Stomach smooth muscle (tissue), 2 donors: Measurements from ENCODE around the gene NUP93.

Experiments
- H3K27ac ChIP-seq: one replicate; pipeline ENCODE4 v1.7.0; 2013; ENCODE audit warnings: mild to moderate bottlenecking, low read length, inconsistent platforms
- H3K27me3 ChIP-seq, 2 donors: one replicate each; pipeline ENCODE4 v1.7.0; 2013; ENCODE audit warnings: low read length in 2 of 2; ENCODE audit not compliant: insufficient read depth in 2 of 2, control insufficient read depth in 1 of 2
- H3K36me3 ChIP-seq, 2 donors: one replicate each; pipeline ENCODE4 v1.7.0; 2013; ENCODE audit warnings: low read length in 2 of 2; ENCODE audit not compliant: control insufficient read depth in 2 of 2, insufficient read depth in 2 of 2
- H3K4me1 ChIP-seq: one replicate; pipeline ENCODE4 v1.7.0; 2013; ENCODE audit warnings: low read length; ENCODE audit not compliant: control insufficient read depth, insufficient read depth
- H3K4me3 ChIP-seq, 2 donors: one replicate each; pipeline ENCODE4 v1.7.0; 2013; ENCODE audit warnings: low read length in 2 of 2
- H3K9ac ChIP-seq, 2 donors: one replicate each; pipeline ENCODE4 v1.7.0; 2013; ENCODE audit warnings: low read length in 2 of 2, mild to moderate bottlenecking in 1 of 2
- H3K9me3 ChIP-seq, 2 donors: one replicate each; pipeline ENCODE4 v1.7.0; 2013; ENCODE audit warnings: low read length in 2 of 2; ENCODE audit not compliant: control insufficient read depth in 2 of 2
- donor health status: healthy.
- donor health status: Pancreatic carcinoma.

Gene NUP93

DNA sequence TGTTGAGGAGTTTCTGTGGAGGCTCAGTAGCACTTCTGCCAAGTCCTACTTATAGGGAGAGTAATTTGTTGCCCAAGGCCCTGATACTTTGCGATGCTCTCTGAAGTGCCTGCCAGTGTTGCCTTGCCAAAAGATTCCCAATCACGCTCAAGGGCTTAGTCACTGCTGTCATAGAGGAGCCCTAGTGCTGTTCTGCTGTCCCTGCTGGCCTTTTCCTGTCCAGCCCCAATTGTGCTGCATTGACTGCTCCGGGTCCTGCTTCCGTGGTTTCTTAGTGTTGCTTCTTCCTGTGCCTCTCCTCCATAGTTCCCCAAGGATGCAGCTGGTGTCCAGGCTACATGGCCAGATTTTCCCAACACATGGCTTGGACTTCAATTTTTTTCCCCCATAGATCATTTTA, 13.9 kb downstream of the NUP93 start:
- no peak overlapping the region for H3K4me3 ChIP-seq
- H3K27ac ChIP-seq: no peak overlapping the region
- no peaks in the 10 kb centered on the region for H3K9me3 ChIP-seq
- H3K4me1 ChIP-seq: peaks cover 3% of the 10 kb centered on the region
- peaks cover 2 to 3% of the 10 kb centered on the region in 2 donors for H3K36me3 ChIP-seq
- no peaks in the 10 kb centered on the region for H3K27me3 ChIP-seq
- no peak overlapping the region for H3K9ac ChIP-seq

DNA sequence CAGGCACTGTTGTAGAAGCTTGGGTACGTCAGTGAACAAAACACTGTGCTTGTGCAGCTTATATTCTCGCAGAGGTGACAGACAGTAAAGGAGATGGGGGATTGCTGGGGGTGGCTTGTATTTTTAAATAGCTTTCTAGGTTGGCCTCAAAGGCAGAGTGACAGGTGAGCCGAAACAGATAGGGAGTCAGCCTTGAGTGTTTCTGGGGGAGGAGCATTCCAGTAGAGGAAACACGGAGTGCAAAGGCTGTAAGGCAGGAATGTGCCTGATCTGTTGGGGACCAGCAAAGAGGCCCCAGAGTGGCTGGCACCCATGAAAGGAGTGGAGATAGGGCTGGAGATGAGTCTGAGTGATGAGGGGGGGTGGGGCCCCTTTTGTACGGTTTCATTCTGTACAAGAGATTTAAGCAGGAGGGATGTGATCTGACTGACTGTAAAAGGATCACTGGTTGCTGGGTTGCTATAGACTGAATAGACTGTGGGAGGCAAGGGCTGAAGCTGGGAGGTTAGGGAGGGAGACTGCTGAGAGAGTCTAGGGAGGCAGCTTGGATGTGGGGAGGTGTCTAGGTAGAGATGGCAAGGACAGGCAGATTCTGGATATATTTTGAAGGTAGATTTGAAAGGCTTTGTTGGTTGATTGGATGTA, 15.2 kb downstream of the NUP93 start:
- Histone ChIP-seq H3K4me3 (no peak overlapping the region), H3K36me3 (peaks cover 4 to 6% of the 10 kb centered on the region in 2 donors), H3K27ac (no peak overlapping the region), H3K9ac (no peak overlapping the region), H3K4me1 (peaks cover 3% of the 10 kb centered on the region), H3K27me3 (no peaks in the 10 kb centered on the region), H3K9me3 (no peaks in the 10 kb centered on the region)

GRCh38 chr16:56747486-56748045, 17.6 kb downstream of the NUP93 start:
- no peaks in the 10 kb centered on the region for H3K9me3 ChIP-seq
- no peak overlapping the region for H3K27ac ChIP-seq
- no peak overlapping the region for H3K9ac ChIP-seq
- peaks cover 4 to 6% of the 10 kb centered on the region in 2 donors for H3K36me3 ChIP-seq
- no peaks in the 10 kb centered on the region for H3K27me3 ChIP-seq
- no peaks in the 10 kb centered on the region for H3K4me1 ChIP-seq
- no peak overlapping the region for H3K4me3 ChIP-seq

DNA sequence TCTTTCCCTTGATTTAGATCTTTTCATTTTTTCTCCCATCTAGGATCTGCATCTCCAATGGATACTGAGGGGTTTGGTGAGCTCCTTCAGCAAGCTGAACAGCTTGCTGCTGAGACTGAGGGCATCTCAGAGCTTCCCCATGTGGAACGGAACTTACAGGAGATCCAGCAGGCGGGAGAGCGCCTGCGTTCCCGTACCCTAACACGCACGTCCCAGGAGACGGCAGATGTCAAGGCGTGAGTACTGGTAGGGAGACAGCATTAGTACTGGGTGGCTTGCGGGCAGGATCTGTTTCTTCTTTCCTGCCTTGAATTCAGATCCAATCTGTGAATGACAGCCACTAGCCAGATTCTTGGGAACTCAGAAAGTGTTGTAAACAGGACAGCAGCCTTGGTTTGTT, 18.3 kb downstream of the NUP93 start:
- Histone ChIP-seq H3K36me3 (peaks cover 4 to 6% of the 10 kb centered on the region in 2 donors), H3K27ac (no peak overlapping the region), H3K4me3 (no peak overlapping the region), H3K9me3 (no peaks in the 10 kb centered on the region), H3K27me3 (no peaks in the 10 kb centered on the region), H3K9ac (no peak overlapping the region), H3K4me1 (no peaks in the 10 kb centered on the region)

DNA sequence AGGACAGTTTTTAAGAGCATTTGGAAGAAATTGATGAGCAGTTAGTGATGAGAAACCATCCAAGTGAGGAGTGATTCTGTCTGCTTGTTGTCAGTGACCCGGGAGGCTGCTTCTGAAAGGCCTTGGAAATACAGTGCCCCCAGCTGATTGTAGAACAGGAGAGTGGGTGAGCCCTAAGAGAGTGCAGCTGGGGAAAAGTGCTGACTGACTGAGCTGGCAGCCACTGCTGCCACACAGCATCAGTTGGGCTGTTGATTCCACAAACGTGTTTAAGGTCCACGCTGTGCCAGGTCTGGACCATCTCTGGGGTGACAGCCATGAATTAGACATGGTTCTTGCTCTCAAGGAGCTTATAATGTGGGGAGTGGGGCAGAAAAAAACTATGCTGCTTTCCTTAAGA, 18.9 kb downstream of the NUP93 start:
- H3K36me3 ChIP-seq: peaks cover 4 to 6% of the 10 kb centered on the region in 2 donors
- no peak overlapping the region for H3K27ac ChIP-seq
- H3K4me3 ChIP-seq: no peak overlapping the region
- no peaks in the 10 kb centered on the region for H3K9me3 ChIP-seq
- H3K27me3 ChIP-seq: no peaks in the 10 kb centered on the region
- no peaks in the 10 kb centered on the region for H3K4me1 ChIP-seq
- H3K9ac ChIP-seq: no peak overlapping the region

DNA sequence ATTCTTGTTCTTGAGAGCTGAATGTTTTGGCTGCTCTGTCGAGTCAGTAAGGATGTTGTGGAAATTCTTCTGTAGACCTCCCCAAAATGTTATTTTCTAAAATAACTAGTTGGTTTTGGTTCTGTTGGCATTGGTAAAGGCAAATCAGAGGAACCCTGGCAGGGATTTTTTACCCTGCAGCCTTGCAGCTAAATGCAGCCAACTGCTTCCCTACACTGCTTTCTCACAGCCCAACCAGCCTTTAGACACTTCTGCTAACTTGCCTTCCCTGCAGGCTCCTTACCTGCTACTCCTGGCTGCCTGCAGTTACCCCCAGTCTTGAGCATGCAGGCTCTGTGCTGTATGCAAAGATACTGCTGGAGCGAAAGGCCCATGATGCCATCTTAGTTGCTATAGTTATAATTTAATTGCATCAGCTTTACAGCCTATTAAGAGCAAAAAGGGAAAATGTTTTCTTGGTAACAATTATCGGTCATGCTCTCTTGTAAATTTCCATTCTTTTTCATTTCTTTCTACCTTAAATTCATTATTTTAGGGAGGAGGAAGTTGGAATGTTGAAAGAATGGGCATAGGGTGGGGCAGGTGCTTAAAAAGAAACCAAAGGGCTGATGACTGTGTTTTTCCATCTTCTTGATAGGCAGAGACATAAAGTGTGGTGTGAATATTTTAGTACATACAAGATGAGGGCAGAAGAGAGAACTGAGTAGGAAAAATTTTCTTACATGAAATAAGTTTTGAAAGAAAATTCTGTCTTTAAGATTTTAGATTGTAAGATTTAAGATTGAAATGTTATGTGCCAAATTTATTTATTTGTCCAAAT, 20.0 kb downstream of the NUP93 start:
- H3K4me1 ChIP-seq: no peaks in the 10 kb centered on the region
- H3K36me3 ChIP-seq: peaks cover 4 to 6% of the 10 kb centered on the region in 2 donors
- H3K27ac ChIP-seq: no peak overlapping the region
- H3K4me3 ChIP-seq: no peak overlapping the region
- no peaks in the 10 kb centered on the region for H3K9me3 ChIP-seq
- no peak overlapping the region for H3K9ac ChIP-seq
- no peaks in the 10 kb centered on the region for H3K27me3 ChIP-seq

DNA sequence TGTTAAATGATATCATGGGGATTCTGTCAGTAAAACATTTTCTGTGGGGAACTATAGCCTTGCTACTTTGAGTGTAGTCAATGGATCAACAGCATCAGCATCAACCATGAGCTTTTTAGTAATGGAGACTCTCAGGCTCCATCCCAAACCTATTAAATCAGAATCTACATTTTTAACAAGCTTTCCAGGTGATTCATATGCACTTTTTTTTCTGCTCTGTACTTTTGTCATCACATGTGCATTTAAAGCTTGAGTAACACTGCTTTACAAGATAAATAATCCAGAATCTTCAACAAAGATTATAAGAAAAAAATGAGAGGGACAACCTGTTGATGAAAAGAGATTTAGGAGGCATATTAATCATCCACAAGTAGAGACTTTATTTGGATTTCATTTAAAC, 23.5 kb downstream of the NUP93 start:
- Histone ChIP-seq H3K27me3 (no peaks in the 10 kb centered on the region), H3K36me3 (peaks cover 5 to 6% of the 10 kb centered on the region in 2 donors), H3K9ac (no peak overlapping the region), H3K4me3 (no peak overlapping the region), H3K4me1 (no peaks in the 10 kb centered on the region), H3K27ac (no peak overlapping the region), H3K9me3 (no peaks in the 10 kb centered on the region)

DNA sequence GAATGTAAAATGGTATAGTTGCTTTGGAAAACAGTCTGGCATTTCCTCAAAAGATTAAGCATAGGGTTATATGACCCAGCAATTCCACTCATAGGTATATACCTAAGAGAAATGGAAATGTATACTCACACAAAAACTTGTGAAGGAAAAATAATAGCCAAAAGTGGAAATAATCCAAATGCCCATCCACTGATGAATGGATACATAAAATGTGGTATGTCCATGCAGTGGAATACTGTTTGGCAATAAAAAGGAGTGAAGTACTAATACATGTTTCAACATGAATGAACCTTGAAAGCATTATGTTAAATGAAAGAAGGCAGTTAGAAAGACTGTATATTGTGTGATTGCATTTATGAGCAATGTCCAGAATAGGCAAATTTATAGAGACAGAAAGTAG, 25.1 kb downstream of the NUP93 start:
- Histone ChIP-seq H3K9me3 (no peaks in the 10 kb centered on the region), H3K4me1 (no peaks in the 10 kb centered on the region), H3K27me3 (no peaks in the 10 kb centered on the region), H3K9ac (no peak overlapping the region), H3K4me3 (no peak overlapping the region), H3K27ac (no peak overlapping the region), H3K36me3 (peaks cover 4 to 10% of the 10 kb centered on the region in 2 donors)

- H3K36me3 ChIP-seq: peaks cover 10 to 19% of the 10 kb centered on the region in 2 donors
- H3K4me3 ChIP-seq: no peak overlapping the region
- no peak overlapping the region for H3K27ac ChIP-seq
- H3K4me1 ChIP-seq: no peaks in the 10 kb centered on the region
- no peaks in the 10 kb centered on the region for H3K27me3 ChIP-seq
- H3K9ac ChIP-seq: no peak overlapping the region
- H3K9me3 ChIP-seq: no peaks in the 10 kb centered on the region
Observed at GRCh38 chr16:56758432-56758831, 28.5 kb downstream of the NUP93 start.

- Histone ChIP-seq H3K4me1 (no peaks in the 10 kb centered on the region), H3K9me3 (no peaks in the 10 kb centered on the region), H3K36me3 (peaks cover 10 to 19% of the 10 kb centered on the region in 2 donors), H3K4me3 (no peak overlapping the region), H3K27ac (no peak overlapping the region), H3K27me3 (no peaks in the 10 kb centered on the region), H3K9ac (no peak overlapping the region)
Observed at GRCh38 chr16:56758930-56759329, 29.0 kb downstream of the NUP93 start.
